ENCODE data around the gene MAEL. TPM values are rescaled to one million over a fixed set of nuclear protein-coding genes. Genes with fewer than 3 reads are reported as not detected.

MAEL gene
- total RNA-seq, 4 donors from 2014 or later: not detected

DNA sequence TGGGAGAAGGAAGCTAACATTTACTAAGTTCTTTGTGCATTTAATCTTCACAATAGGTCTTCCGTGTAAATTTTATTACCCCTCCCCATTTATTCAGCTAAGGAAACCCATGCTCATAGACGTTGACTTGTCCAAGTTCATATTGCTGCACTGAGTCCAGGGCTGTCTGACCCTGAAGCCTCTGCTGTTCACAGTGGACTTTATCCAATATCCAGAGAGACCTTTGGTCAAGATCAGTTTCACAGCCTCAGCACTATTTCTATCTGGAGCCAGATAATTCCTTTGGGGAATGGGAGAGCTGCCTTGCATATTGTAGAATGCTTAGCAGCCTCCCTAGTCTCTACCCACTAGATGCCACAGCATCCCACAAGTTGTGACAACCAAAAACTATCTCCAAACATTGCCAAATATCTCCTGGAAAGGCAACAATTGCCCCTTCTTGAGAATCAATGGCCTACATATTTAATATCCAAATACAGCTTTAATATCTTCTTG is 40.2 kb upstream of the MAEL start:
- TF ChIP-seq CTCF (IDR thresholded peaks at IDR 0.05 in 4 of 5, conservative IDR thresholded peaks at IDR 0.05 in 1 of 5) (no peak), POLR2A (IDR thresholded peaks at IDR 0.05) (no peak)
- H3K27me3 ChIP-seq: peaks cover 0 to 10% (median 7%) of the 10 kb centered on the region in 3 donors

DNA sequence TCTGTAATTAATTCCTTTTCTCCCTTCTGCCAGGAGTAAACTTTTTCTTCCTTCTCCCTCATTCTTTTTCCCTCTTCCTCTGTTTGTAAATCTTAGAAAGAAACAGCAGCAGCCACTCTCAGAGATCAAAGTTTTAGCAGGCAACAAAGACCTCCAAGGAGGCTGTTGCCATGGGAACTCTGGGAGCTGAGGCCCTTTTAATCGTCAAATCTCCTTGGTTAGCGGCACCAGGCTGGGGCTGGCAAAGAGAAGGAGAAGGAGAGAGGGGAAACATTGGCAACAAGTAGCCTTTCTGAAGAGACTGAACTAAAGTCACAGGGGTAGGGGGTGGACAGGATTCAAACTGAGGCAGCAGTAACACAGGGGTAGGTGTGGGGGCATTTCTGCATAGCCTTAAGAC is 38.9 kb upstream of the MAEL start:
- no peaks in the 10 kb centered on the region for H3K36me3 ChIP-seq

More for the DNA sequence above, 40.2 kb upstream of the MAEL start:
- Histone ChIP-seq H3K9me3 (no peaks in the 10 kb centered on the region), H3K4me3 (no peak overlapping the region), H3K36me3 (no peaks in the 10 kb centered on the region), H3K27ac (no peak overlapping the region), H3K4me1 (peaks cover 0 to 5% of the 10 kb centered on the region in 2 donors)
- in situ Hi-C loops (cut with MboI; ENCODE audit: low sequenced_read_pairs in 4 of 4): no loop called here
- DNase-seq (no peak), ATAC-seq (no peak)
- intact Hi-C loops (cut with DNase I; ENCODE audit: low total_unique reads): no loop called here

DNA sequence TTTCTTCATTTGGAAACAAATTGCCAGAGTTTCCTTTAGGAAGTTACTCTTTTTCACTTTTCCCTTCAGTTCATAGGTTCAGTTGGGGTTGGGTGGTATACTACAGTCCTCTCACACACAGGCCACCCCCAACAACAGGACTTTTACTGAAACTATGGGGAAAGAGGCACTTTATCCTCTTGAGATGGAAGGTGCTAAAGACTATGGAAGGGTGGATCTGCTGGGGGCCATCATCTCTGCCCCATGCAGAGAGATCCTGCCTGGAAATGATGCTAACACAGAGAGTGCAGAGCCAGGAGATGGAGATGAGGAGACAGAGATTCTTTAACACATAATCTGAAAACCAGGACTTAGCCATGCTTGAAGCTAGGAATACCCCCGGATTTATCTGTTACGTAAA is 38.0 kb upstream of the MAEL start:
- no peaks in the 10 kb centered on the region for H3K36me3 ChIP-seq
- in situ Hi-C loops (cut with MboI; ENCODE audit: low sequenced_read_pairs in 4 of 4) (no loop called here), intact Hi-C loops (cut with DNase I; ENCODE audit: low total_unique reads) (no loop called here)
- H3K27me3 ChIP-seq: peaks cover 0 to 10% (median 4%) of the 10 kb centered on the region in 3 donors
- no peak overlapping the region for H3K4me3 ChIP-seq
- peaks cover 0 to 5% of the 10 kb centered on the region in 2 donors for H3K4me1 ChIP-seq
- no peak for DNase-seq
- TF ChIP-seq POLR2A (IDR thresholded peaks at IDR 0.05) (no peak), CTCF (IDR thresholded peaks at IDR 0.05 in 4 of 5, conservative IDR thresholded peaks at IDR 0.05 in 1 of 5) (no peak)
- ATAC-seq: no peak
- H3K27ac ChIP-seq: no peak overlapping the region
- no peaks in the 10 kb centered on the region for H3K9me3 ChIP-seq

More for the DNA sequence above, 38.9 kb upstream of the MAEL start:
- Histone ChIP-seq H3K27ac (no peak overlapping the region), H3K4me3 (no peak overlapping the region), H3K9me3 (no peaks in the 10 kb centered on the region), H3K4me1 (peaks cover 0 to 5% of the 10 kb centered on the region in 2 donors), H3K27me3 (peaks cover 0 to 10% (median 4%) of the 10 kb centered on the region in 3 donors)
- TF ChIP-seq CTCF (IDR thresholded peaks at IDR 0.05 in 4 of 5, conservative IDR thresholded peaks at IDR 0.05 in 1 of 5) (no peak), POLR2A (IDR thresholded peaks at IDR 0.05) (no peak)
- ATAC-seq (no peak), DNase-seq (no peak)
- in situ Hi-C loops (cut with MboI; ENCODE audit: low sequenced_read_pairs in 4 of 4): no loop called here
- intact Hi-C loops (cut with DNase I; ENCODE audit: low total_unique reads): no loop called here

GRCh38 chr1:166952002-166952746 is 36.9 kb upstream of the MAEL start:
- intact Hi-C loops (cut with DNase I; ENCODE audit: low total_unique reads) (no loop called here), in situ Hi-C loops (cut with MboI; ENCODE audit: low sequenced_read_pairs in 4 of 4) (no loop called here)
- H3K9me3 ChIP-seq: no peaks in the 10 kb centered on the region
- peaks cover 0 to 5% of the 10 kb centered on the region in 2 donors for H3K4me1 ChIP-seq
- DNase-seq (no peak), ATAC-seq (no peak)
- H3K27ac ChIP-seq: no peak overlapping the region
- peaks cover 0 to 9% (median 3%) of the 10 kb centered on the region in 3 donors for H3K27me3 ChIP-seq
- TF ChIP-seq POLR2A (IDR thresholded peaks at IDR 0.05) (no peak), CTCF (IDR thresholded peaks at IDR 0.05 in 4 of 5, conservative IDR thresholded peaks at IDR 0.05 in 1 of 5) (no peak)
- no peaks in the 10 kb centered on the region for H3K36me3 ChIP-seq
- H3K4me3 ChIP-seq: no peak overlapping the region

Measured in gastrocnemius medialis (tissue), 4 donors.